ENCODE results near the gene EPN3.

Gene EPN3

GRCh38 chr17:50564916-50565315 is 32.4 kb downstream of the EPN3 start:
- Histone ChIP-seq H3K27me3 (ENCODE audit: control insufficient read depth, insufficient read depth, low read length) (peaks cover 59% of the 10 kb centered on the region), H3K4me3 (ENCODE audit: low read length) (no peak overlapping the region), H3K36me3 (ENCODE audit: control insufficient read depth, low read depth, low read length) (no peaks in the 10 kb centered on the region), H3K4me1 (ENCODE audit: control insufficient read depth, low read depth, low read length) (peaks cover 35% of the 10 kb centered on the region), H3K27ac (ENCODE audit: low read length) (no peak overlapping the region), H3K9me3 (ENCODE audit: control insufficient read depth, low read depth, low read length) (no peaks in the 10 kb centered on the region), H3K9ac (ENCODE audit: low read length) (no peak overlapping the region)

- Histone ChIP-seq H3K4me3 (ENCODE audit: low read length) (no peak overlapping the region), H3K27ac (ENCODE audit: low read length) (no peak overlapping the region), H3K9me3 (ENCODE audit: control insufficient read depth, low read depth, low read length) (no peaks in the 10 kb centered on the region), H3K36me3 (ENCODE audit: control insufficient read depth, low read depth, low read length) (no peaks in the 10 kb centered on the region), H3K4me1 (ENCODE audit: control insufficient read depth, low read depth, low read length) (peaks cover 35% of the 10 kb centered on the region), H3K27me3 (ENCODE audit: control insufficient read depth, insufficient read depth, low read length) (peaks cover 59% of the 10 kb centered on the region), H3K9ac (ENCODE audit: low read length) (peak overlapping the region; percentile 21)
Measured at GRCh38 chr17:50565402-50566350, 33.1 kb downstream of the EPN3 start.

GRCh38 chr17:50566886-50567285 is 34.4 kb downstream of the EPN3 start:
- no peak overlapping the region for H3K27ac ChIP-seq (ENCODE audit: low read length)
- H3K4me3 ChIP-seq (ENCODE audit: low read length): no peak overlapping the region
- H3K27me3 ChIP-seq (ENCODE audit: control insufficient read depth, insufficient read depth, low read length): peaks cover 50% of the 10 kb centered on the region
- H3K36me3 ChIP-seq (ENCODE audit: control insufficient read depth, low read depth, low read length): no peaks in the 10 kb centered on the region
- H3K9ac ChIP-seq (ENCODE audit: low read length): no peak overlapping the region
- no peaks in the 10 kb centered on the region for H3K9me3 ChIP-seq (ENCODE audit: control insufficient read depth, low read depth, low read length)
- H3K4me1 ChIP-seq (ENCODE audit: control insufficient read depth, low read depth, low read length): peaks cover 35% of the 10 kb centered on the region

- H3K36me3 ChIP-seq (ENCODE audit: control insufficient read depth, low read depth, low read length): no peaks in the 10 kb centered on the region
- no peak overlapping the region for H3K4me3 ChIP-seq (ENCODE audit: low read length)
- H3K27ac ChIP-seq (ENCODE audit: low read length): no peak overlapping the region
- H3K27me3 ChIP-seq (ENCODE audit: control insufficient read depth, insufficient read depth, low read length): peaks cover 32% of the 10 kb centered on the region
- no peak overlapping the region for H3K9ac ChIP-seq (ENCODE audit: low read length)
- H3K9me3 ChIP-seq (ENCODE audit: control insufficient read depth, low read depth, low read length): no peaks in the 10 kb centered on the region
- peaks cover 21% of the 10 kb centered on the region for H3K4me1 ChIP-seq (ENCODE audit: control insufficient read depth, low read depth, low read length)
Measured at GRCh38 chr17:50568659-50569058, 36.1 kb downstream of the EPN3 start.

- peaks cover 14% of the 10 kb centered on the region for H3K4me1 ChIP-seq (ENCODE audit: control insufficient read depth, low read depth, low read length)
- no peaks in the 10 kb centered on the region for H3K36me3 ChIP-seq (ENCODE audit: control insufficient read depth, low read depth, low read length)
- H3K9ac ChIP-seq (ENCODE audit: low read length): no peak overlapping the region
- H3K27ac ChIP-seq (ENCODE audit: low read length): no peak overlapping the region
- H3K9me3 ChIP-seq (ENCODE audit: control insufficient read depth, low read depth, low read length): no peaks in the 10 kb centered on the region
- peaks cover 23% of the 10 kb centered on the region for H3K27me3 ChIP-seq (ENCODE audit: control insufficient read depth, insufficient read depth, low read length)
- H3K4me3 ChIP-seq (ENCODE audit: low read length): no peak overlapping the region
Measured at GRCh38 chr17:50569592-50569991, 37.1 kb downstream of the EPN3 start.

- Histone ChIP-seq H3K4me3 (ENCODE audit: low read length) (no peak overlapping the region), H3K27ac (ENCODE audit: low read length) (no peak overlapping the region), H3K9me3 (ENCODE audit: control insufficient read depth, low read depth, low read length) (no peaks in the 10 kb centered on the region), H3K36me3 (ENCODE audit: control insufficient read depth, low read depth, low read length) (no peaks in the 10 kb centered on the region), H3K27me3 (ENCODE audit: control insufficient read depth, insufficient read depth, low read length) (peaks cover 18% of the 10 kb centered on the region), H3K4me1 (ENCODE audit: control insufficient read depth, low read depth, low read length) (peaks cover 11% of the 10 kb centered on the region), H3K9ac (ENCODE audit: low read length) (no peak overlapping the region)
Measured at GRCh38 chr17:50570032-50570431, 37.5 kb downstream of the EPN3 start.

- no peak overlapping the region for H3K27ac ChIP-seq (ENCODE audit: low read length)
- H3K9me3 ChIP-seq (ENCODE audit: control insufficient read depth, low read depth, low read length): no peaks in the 10 kb centered on the region
- H3K27me3 ChIP-seq (ENCODE audit: control insufficient read depth, insufficient read depth, low read length): peaks cover 14% of the 10 kb centered on the region
Measured at GRCh38 chr17:50570528-50570927, 38.0 kb downstream of the EPN3 start.

GRCh38 chr17:50571681-50572080 is 39.1 kb downstream of the EPN3 start:
- no peak overlapping the region for H3K27ac ChIP-seq (ENCODE audit: low read length)
- H3K4me1 ChIP-seq (ENCODE audit: control insufficient read depth, low read depth, low read length): no peaks in the 10 kb centered on the region
- no peak overlapping the region for H3K4me3 ChIP-seq (ENCODE audit: low read length)
- peaks cover 2% of the 10 kb centered on the region for H3K27me3 ChIP-seq (ENCODE audit: control insufficient read depth, insufficient read depth, low read length)
- no peak overlapping the region for H3K9ac ChIP-seq (ENCODE audit: low read length)
- no peaks in the 10 kb centered on the region for H3K36me3 ChIP-seq (ENCODE audit: control insufficient read depth, low read depth, low read length)
- H3K9me3 ChIP-seq (ENCODE audit: control insufficient read depth, low read depth, low read length): no peaks in the 10 kb centered on the region

More at GRCh38 chr17:50570528-50570927, 38.0 kb downstream of the EPN3 start:
- no peak overlapping the region for H3K9ac ChIP-seq (ENCODE audit: low read length)
- no peak overlapping the region for H3K4me3 ChIP-seq (ENCODE audit: low read length)
- H3K36me3 ChIP-seq (ENCODE audit: control insufficient read depth, low read depth, low read length): no peaks in the 10 kb centered on the region
- H3K4me1 ChIP-seq (ENCODE audit: control insufficient read depth, low read depth, low read length): peaks cover 9% of the 10 kb centered on the region

GRCh38 chr17:50572541-50572940 is 40.0 kb downstream of the EPN3 start:
- H3K36me3 ChIP-seq (ENCODE audit: control insufficient read depth, low read depth, low read length): no peaks in the 10 kb centered on the region

GRCh38 chr17:50573866-50574611 is 41.5 kb downstream of the EPN3 start:
- Histone ChIP-seq H3K27me3 (ENCODE audit: control insufficient read depth, insufficient read depth, low read length) (no peaks in the 10 kb centered on the region), H3K9me3 (ENCODE audit: control insufficient read depth, low read depth, low read length) (no peaks in the 10 kb centered on the region)

More at GRCh38 chr17:50572541-50572940, 40.0 kb downstream of the EPN3 start:
- Histone ChIP-seq H3K27me3 (ENCODE audit: control insufficient read depth, insufficient read depth, low read length) (no peaks in the 10 kb centered on the region), H3K4me3 (ENCODE audit: low read length) (no peak overlapping the region), H3K9me3 (ENCODE audit: control insufficient read depth, low read depth, low read length) (no peaks in the 10 kb centered on the region), H3K9ac (ENCODE audit: low read length) (no peak overlapping the region), H3K27ac (ENCODE audit: low read length) (no peak overlapping the region), H3K4me1 (ENCODE audit: control insufficient read depth, low read depth, low read length) (no peaks in the 10 kb centered on the region)

GRCh38 chr17:50575581-50576210 is 43.2 kb downstream of the EPN3 start:
- no peak overlapping the region for H3K9ac ChIP-seq (ENCODE audit: low read length)
- H3K4me1 ChIP-seq (ENCODE audit: control insufficient read depth, low read depth, low read length): peaks cover 3% of the 10 kb centered on the region
- no peak overlapping the region for H3K27ac ChIP-seq (ENCODE audit: low read length)
- H3K9me3 ChIP-seq (ENCODE audit: control insufficient read depth, low read depth, low read length): no peaks in the 10 kb centered on the region
- H3K27me3 ChIP-seq (ENCODE audit: control insufficient read depth, insufficient read depth, low read length): no peaks in the 10 kb centered on the region
- H3K36me3 ChIP-seq (ENCODE audit: control insufficient read depth, low read depth, low read length): no peaks in the 10 kb centered on the region
- H3K4me3 ChIP-seq (ENCODE audit: low read length): no peak overlapping the region

More at GRCh38 chr17:50573866-50574611, 41.5 kb downstream of the EPN3 start:
- H3K9ac ChIP-seq (ENCODE audit: low read length): no peak overlapping the region
- no peaks in the 10 kb centered on the region for H3K36me3 ChIP-seq (ENCODE audit: control insufficient read depth, low read depth, low read length)
- no peak overlapping the region for H3K4me3 ChIP-seq (ENCODE audit: low read length)
- H3K27ac ChIP-seq (ENCODE audit: low read length): no peak overlapping the region
- H3K4me1 ChIP-seq (ENCODE audit: control insufficient read depth, low read depth, low read length): no peaks in the 10 kb centered on the region

Data from iPS-18a (cell line).